DMS53 (cell line): ENCODE results near the gene DENND5B.
"Not testable (repeated sequence)": the region's sequence is repeated elsewhere in the genome, so short reads cannot be mapped to it uniquely, and the experiment has no call there.

Experiments used
- DNase-seq: peaks from one replicate; lab custom pipeline; 2025; lab: John Stamatoyannopoulos, UW

DENND5B gene

GRCh38 chr12:31557707-31558106, 33.2 kb downstream of the DENND5B start:
- DNase-seq, result no peak

DNA sequence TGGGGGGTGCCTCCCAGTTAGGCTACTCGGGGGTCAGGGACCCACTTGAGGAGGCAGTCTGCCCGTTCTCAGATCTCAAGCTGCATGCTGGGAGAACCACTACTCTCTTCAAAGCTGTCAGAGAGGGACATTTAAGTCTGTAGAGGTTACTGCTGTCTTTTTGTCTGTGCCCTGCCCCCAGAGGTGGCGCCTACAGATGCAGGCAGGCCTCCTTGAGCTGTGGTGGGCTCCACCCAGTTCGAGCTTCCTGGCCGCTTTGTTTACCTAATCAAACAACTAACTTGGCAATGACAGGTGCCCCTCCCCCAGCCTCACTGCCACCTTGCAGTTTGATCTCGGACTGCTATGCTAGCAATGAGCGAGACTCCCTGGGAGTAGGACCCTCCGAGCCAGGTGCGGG, 35.5 kb downstream of the DENND5B start:
- not testable (repeated sequence) for DNase-seq

GRCh38 chr12:31550590-31550989, 40.3 kb downstream of the DENND5B start:
- not testable (repeated sequence) for DNase-seq

GRCh38 chr12:31536672-31537071, 54.3 kb downstream of the DENND5B start:
- DNase-seq, result no peak

DNA sequence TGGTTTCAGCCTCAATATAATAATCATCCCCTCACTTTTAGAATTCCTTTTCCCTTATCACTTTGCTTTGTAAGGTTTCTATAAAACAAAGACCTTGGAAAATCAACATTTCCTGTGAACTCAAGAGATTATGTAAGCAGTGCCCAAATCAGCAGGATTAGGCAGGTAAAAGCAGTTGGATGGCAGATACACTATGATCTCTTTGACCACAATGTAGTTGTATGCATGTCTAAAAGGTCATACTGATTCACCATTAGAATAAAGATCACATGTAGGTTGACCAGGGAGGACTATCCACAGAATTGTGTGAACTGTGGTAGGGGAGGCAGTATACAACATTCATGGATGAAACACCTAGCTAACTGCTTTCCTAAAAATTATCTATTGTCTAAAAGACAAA, 57.5 kb downstream of the DENND5B start:
- DNase-seq, result no peak

DNA sequence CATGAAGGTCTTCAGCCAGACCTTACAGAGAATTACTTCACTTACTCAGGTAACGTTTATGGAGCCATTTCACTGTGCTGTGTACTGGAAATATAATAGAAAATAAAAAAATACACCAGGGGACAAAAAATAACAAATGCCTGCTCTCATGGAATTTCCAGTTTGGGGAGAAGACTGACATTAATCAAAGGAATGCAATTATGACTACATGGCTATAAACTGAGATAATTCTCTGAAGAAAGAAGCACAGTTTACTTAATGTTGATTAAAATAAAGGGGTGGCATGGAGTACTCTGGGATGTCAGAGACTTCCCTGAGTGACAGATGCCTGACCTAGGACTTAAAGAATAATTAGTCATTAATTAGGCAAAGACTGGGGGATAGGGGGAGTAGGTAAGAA, 59.0 kb downstream of the DENND5B start:
- DNase-seq, result no peak

DNA sequence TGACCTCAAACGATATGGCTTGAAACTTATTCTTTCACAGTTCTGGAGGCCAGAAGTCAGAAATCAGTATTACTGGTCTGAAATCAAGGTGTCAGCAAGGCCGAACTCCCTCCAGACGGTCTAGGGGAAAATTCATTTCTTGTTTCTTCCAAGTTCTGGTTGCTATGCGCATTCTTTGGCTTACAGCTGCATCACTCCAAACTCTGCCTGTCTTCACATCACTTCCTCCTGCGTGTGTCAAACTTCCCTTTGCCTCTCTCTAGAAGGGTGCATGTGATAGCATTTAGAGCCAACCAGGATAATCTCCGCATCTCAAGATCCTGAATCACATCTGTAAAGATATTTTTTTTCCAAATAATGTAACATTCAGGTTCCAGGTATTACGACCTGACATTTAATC, 62.8 kb downstream of the DENND5B start:
- no peak for DNase-seq

DNA sequence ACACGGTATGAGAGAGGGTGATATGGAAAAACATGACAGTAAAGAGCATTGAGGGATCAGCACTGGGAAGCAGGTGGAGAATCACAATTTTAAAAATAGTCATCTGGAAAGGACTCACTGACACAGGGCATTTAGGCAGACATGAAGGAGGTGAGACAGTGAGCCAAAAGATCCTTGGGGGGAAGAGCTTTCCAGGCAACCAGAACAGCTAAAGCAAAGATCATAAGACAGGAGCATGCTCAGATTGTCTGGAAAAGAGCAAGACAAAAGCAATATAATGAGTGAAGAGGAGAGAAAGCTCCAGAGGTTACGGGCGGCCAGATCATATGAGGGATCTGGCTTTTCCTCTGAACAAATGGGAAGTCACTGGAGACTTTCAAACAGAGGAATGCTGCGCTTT, 63.9 kb downstream of the DENND5B start:
- DNase-seq, result no peak

- no peak for DNase-seq
These were observed 64.8 kb downstream of the DENND5B start for GRCh38 chr12:31526158-31526546.

GRCh38 chr12:31525496-31526157, 65.3 kb downstream of the DENND5B start:
- DNase-seq, result no peak

- DNase-seq, result peak; percentile 42
These were observed 66.0 kb downstream of the DENND5B start for GRCh38 chr12:31524791-31525495.

- no peak for DNase-seq
These were observed 67.6 kb downstream of the DENND5B start for GRCh38 chr12:31523306-31523705.

DNA sequence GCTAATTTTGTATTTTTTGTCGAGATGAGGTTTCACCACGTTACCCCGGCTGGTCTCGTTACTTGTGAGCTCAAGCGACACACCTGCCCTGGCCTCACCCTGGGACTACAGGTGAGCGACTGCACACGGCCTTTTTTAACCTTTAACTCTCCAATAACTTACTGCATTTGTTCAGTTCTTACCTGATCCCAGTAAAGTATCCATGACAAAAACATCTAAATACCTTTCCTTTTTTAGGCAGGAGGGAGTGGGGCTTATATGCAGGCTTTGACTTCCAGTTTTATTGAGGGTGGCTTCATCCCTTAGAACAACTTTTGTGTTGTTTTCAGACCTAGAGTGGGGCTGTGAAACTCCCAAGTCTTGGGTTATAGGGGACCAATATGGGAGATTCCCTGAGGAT, 68.3 kb downstream of the DENND5B start:
- DNase-seq, result no peak

DNA sequence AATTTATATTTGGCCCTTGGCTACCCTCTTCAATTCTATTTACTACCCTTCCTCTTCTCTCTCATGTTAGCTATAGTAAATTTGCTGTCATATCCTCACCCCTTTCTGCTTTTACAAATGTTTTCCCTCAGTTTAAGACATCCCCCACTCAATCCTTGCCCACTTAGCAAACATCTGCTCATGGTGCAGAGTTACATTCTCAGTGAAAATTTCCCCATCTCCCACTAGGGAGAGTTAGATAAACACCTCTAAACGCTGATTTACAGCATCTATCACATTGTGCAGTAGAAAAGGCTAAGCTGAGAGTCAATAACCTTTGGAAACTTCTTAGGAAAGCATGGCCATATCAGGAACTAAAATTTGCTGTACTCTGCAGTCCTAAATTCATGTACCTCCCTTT, 69.0 kb downstream of the DENND5B start:
- DNase-seq, result no peak

GRCh38 chr12:31519511-31519910, 71.4 kb downstream of the DENND5B start:
- DNase-seq, result no peak

GRCh38 chr12:31518680-31519227, 72.2 kb downstream of the DENND5B start:
- no peak for DNase-seq

- no peak for DNase-seq
These were observed 72.9 kb downstream of the DENND5B start for GRCh38 chr12:31517994-31518393.

GRCh38 chr12:31516702-31517101, 74.2 kb downstream of the DENND5B start:
- no peak for DNase-seq

DNA sequence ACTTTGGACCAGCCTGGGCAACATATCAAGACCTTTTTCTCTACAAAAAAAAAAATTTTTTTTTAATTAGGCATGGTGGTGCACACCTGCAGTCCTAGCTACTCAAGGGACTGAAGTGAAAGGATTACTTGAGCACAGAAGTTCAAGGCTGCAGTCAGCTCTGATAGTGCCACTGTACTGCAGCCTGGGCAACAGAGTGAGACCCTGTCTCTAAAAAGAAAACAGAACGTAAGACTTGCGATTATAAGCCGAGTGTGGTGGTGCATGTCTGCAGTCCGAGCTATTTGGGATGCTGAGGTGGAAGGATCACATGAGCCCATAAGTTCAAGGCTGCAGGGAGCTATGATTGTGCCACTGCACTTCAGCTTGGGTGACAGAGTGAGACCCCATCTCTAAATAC, 76.0 kb downstream of the DENND5B start:
- no peak for DNase-seq

- no peak for DNase-seq
These were observed 80.9 kb downstream of the DENND5B start for GRCh38 chr12:31510034-31510433.

- no peak for DNase-seq
These were observed 82.3 kb downstream of the DENND5B start for GRCh38 chr12:31508436-31509150.

GRCh38 chr12:31507966-31508365, 83.0 kb downstream of the DENND5B start:
- DNase-seq, result no peak
